Common myeloid progenitor, CD34-positive (primary cell): ENCODE measurements around the gene TCEANC2.

ENCODE experiments used
- CTCF ChIA-PET: fragments of 350-600 bp; sonication (Branson Sonifier 250); formaldehyde crosslinking; loops from one replicate; lab custom pipeline; 2021; ENCODE audit warnings: antibody characterized with exemption; lab: Charles Lee
- POLR2A ChIA-PET: fragments of 350-600 bp; sonication (Branson Sonifier 250); formaldehyde crosslinking; loops from one replicate; lab custom pipeline; 2021; ENCODE audit warnings: antibody characterized with exemption; lab: Charles Lee
- DNase-seq, 3 donors: peaks; one replicate each; pipeline versions ENCODE4 v3.0.0 to v3.0.0-alpha.2; 2013
- H3K27ac ChIP-seq, 2 experiments: 1 replicate in 1 of 2; 2 replicates in 1 of 2; pipeline ENCODE4 v1.7.0; 2013; ENCODE audit warnings: inconsistent platforms in 2 of 2, low read length in 2 of 2, mild to moderate bottlenecking in 2 of 2, low read depth in 1 of 2, moderate library complexity in 1 of 2; ENCODE audit not compliant: severe bottlenecking in 2 of 2, insufficient read depth in 1 of 2, poor library complexity in 1 of 2
- H3K27me3 ChIP-seq, 5 experiments: replicated peaks in 2 of 5; 1 replicate in 3 of 5; 2 replicates in 2 of 5; pipeline versions ENCODE4 v1.6.1 to v1.7.0; 2013; ENCODE audit warnings: low read length in 4 of 5, mild to moderate bottlenecking in 2 of 5, moderate library complexity in 2 of 5, inconsistent platforms in 1 of 5; ENCODE audit not compliant: insufficient read depth in 5 of 5, control insufficient read depth in 4 of 5
- H3K36me3 ChIP-seq, 4 experiments: 1 replicate in 2 of 4; 2 replicates in 2 of 4; pipeline versions ENCODE4 v1.6.1 to v1.7.0; 2013; ENCODE audit warnings: low read length in 3 of 4, control low read depth in 1 of 4, mild to moderate bottlenecking in 1 of 4; ENCODE audit not compliant: control insufficient read depth in 4 of 4, insufficient read depth in 4 of 4
- H3K4me1 ChIP-seq, 4 experiments: 1 replicate in 3 of 4; 2 replicates in 1 of 4; pipeline versions ENCODE4 v1.6.1 to v1.7.1; 2013; ENCODE audit warnings: low read length in 3 of 4, mild to moderate bottlenecking in 3 of 4, control low read depth in 1 of 4, inconsistent platforms in 1 of 4, moderate library complexity in 1 of 4; ENCODE audit not compliant: control insufficient read depth in 4 of 4, insufficient read depth in 4 of 4; ENCODE audit errors: control extremely low read depth in 1 of 4
- H3K4me3 ChIP-seq, 7 experiments: 1 replicate in 4 of 7; 2 replicates in 3 of 7; pipeline versions ENCODE4 v1.5.1 to v1.7.0; 2013; ENCODE audit warnings: mild to moderate bottlenecking in 7 of 7, low read length in 6 of 7, moderate library complexity in 6 of 7, inconsistent platforms in 2 of 7, low read depth in 2 of 7, control low read depth in 1 of 7; ENCODE audit not compliant: insufficient read depth in 4 of 7, control insufficient read depth in 1 of 7; ENCODE audit errors: extremely low read depth in 1 of 7
- H3K9me3 ChIP-seq, 5 experiments: 1 replicate in 4 of 5; 2 replicates in 1 of 5; pipeline versions ENCODE4 v1.6.1 to v1.7.1; 2013; ENCODE audit warnings: low read length in 4 of 5, mild to moderate bottlenecking in 2 of 5, inconsistent platforms in 1 of 5, low read depth in 1 of 5, moderate library complexity in 1 of 5; ENCODE audit not compliant: control insufficient read depth in 4 of 5, insufficient read depth in 2 of 5; ENCODE audit errors: control extremely low read depth in 1 of 5
- WGBS: methylation state at CpG from one replicate; pipeline ENCODE4 v1.1.5; 2013; ENCODE audit not compliant: insufficient coverage; 5-methylcytosine and 5-hydroxymethylcytosine counted together

Gene TCEANC2

GRCh38 chr1:54129858-54130257, 76.5 kb downstream of the TCEANC2 start:
- no peaks in the 10 kb centered on the region for H3K36me3 ChIP-seq
- H3K9me3 ChIP-seq = peaks cover 0 to 7% (median 0%) of the 10 kb centered on the region in 5 experiments
- WGBS = 100% methylated on average over 1 of the region's 2 CpGs
- peaks cover 0 to 13% (median 11%) of the 10 kb centered on the region in 4 experiments for H3K4me1 ChIP-seq
- no peaks in the 10 kb centered on the region for H3K27me3 ChIP-seq
- no peak for DNase-seq
- H3K27ac ChIP-seq = no peak overlapping the region
- ChIA-PET POLR2A (no interaction called here), CTCF (interaction anchor here (0.6 to 2.6 kb wide), 3 partner anchors 8 to 789 kb away, joined by 3 to 9 read pairs (median 6); no protein-coding TSS in a partner anchor)
- no peak overlapping the region for H3K4me3 ChIP-seq

- Histone ChIP-seq H3K27ac (no peak overlapping the region), H3K36me3 (no peaks in the 10 kb centered on the region), H3K4me3 (no peak overlapping the region), H3K4me1 (peaks cover 0 to 8% (median 0%) of the 10 kb centered on the region in 4 experiments), H3K9me3 (peaks cover 0 to 7% (median 0%) of the 10 kb centered on the region in 5 experiments), H3K27me3 (no peaks in the 10 kb centered on the region)
- ChIA-PET POLR2A (no interaction called here), CTCF (interaction anchor here (1.4 to 2.6 kb wide), 2 partner anchors 9 to 29 kb away, joined by 5 to 9 read pairs; no protein-coding TSS in a partner anchor)
- WGBS = 100% methylated on average over 1 of the region's 2 CpGs
- DNase-seq = no peak
Observed at GRCh38 chr1:54131419-54131818, 78.0 kb downstream of the TCEANC2 start.

GRCh38 chr1:54132495-54132894, 79.1 kb downstream of the TCEANC2 start:
- no CpG with 5 or more reads among the region's 2 CpGs for WGBS

GRCh38 chr1:54134295-54134694, 80.9 kb downstream of the TCEANC2 start:
- H3K4me3 ChIP-seq = no peak overlapping the region
- 95% methylated on average over 6 of the region's 6 CpGs for WGBS
- peaks cover 0 to 17% (median 10%) of the 10 kb centered on the region in 4 experiments for H3K4me1 ChIP-seq
- H3K9me3 ChIP-seq = no peaks in the 10 kb centered on the region
- H3K27ac ChIP-seq = no peak overlapping the region
- ChIA-PET POLR2A (no interaction called here), CTCF (no interaction called here)
- H3K36me3 ChIP-seq = no peaks in the 10 kb centered on the region
- H3K27me3 ChIP-seq = no peaks in the 10 kb centered on the region
- DNase-seq = no peak

More at GRCh38 chr1:54132495-54132894, 79.1 kb downstream of the TCEANC2 start:
- DNase-seq = peak; percentile 24 to 82 (median 64)
- Histone ChIP-seq H3K36me3 (no peaks in the 10 kb centered on the region), H3K27me3 (no peaks in the 10 kb centered on the region), H3K4me1 (peaks cover 0 to 11% (median 5%) of the 10 kb centered on the region in 4 experiments), H3K27ac (no peak overlapping the region), H3K4me3 (no peak overlapping the region), H3K9me3 (peaks cover 0 to 4% (median 0%) of the 10 kb centered on the region in 5 experiments)
- ChIA-PET CTCF (interaction anchor here (0.8 to 2.6 kb wide), 2 partner anchors 10 to 44 kb away, joined by 3 to 9 read pairs; no protein-coding TSS in a partner anchor), POLR2A (no interaction called here)

- 100% methylated on average over 2 of the region's 5 CpGs for WGBS
Observed at GRCh38 chr1:54135436-54136120, 82.2 kb downstream of the TCEANC2 start.

GRCh38 chr1:54136269-54136896, 83.0 kb downstream of the TCEANC2 start:
- WGBS = 99% methylated on average over 12 of the region's 17 CpGs
- no peaks in the 10 kb centered on the region for H3K27me3 ChIP-seq
- CTCF ChIA-PET = interaction anchor here (0.6 to 4.6 kb wide), 6 partner anchors 8 to 303 kb away, joined by 3 to 38 read pairs (median 4); no protein-coding TSS in a partner anchor
- H3K4me1 ChIP-seq = peaks cover 0 to 17% (median 10%) of the 10 kb centered on the region in 4 experiments
- POLR2A ChIA-PET = no interaction called here
- no peaks in the 10 kb centered on the region for H3K9me3 ChIP-seq
- DNase-seq = no peak
- H3K36me3 ChIP-seq = no peaks in the 10 kb centered on the region
- H3K27ac ChIP-seq = no peak overlapping the region
- H3K4me3 ChIP-seq = no peak overlapping the region

More at GRCh38 chr1:54135436-54136120, 82.2 kb downstream of the TCEANC2 start:
- no peaks in the 10 kb centered on the region for H3K27me3 ChIP-seq
- no peak overlapping the region for H3K27ac ChIP-seq
- ChIA-PET POLR2A (no interaction called here), CTCF (no interaction called here)
- H3K9me3 ChIP-seq = no peaks in the 10 kb centered on the region
- H3K4me1 ChIP-seq = peaks cover 0 to 17% (median 10%) of the 10 kb centered on the region in 4 experiments
- H3K36me3 ChIP-seq = no peaks in the 10 kb centered on the region
- DNase-seq = no peak
- H3K4me3 ChIP-seq = no peak overlapping the region
